Stimulated activated CD8-positive, alpha-beta memory T cell treated with anti-CD3 and anti-CD28 coated beads, Interleukin-7, amount 100 ng/mL, for 1 hour (primary cell): ENCODE data around the gene ME1.

ENCODE experiments used
- DNase-seq, 2 donors: peaks; one replicate each; pipeline ENCODE4 v3.0.0-alpha.2; 2020; ENCODE audit warnings: low read depth in 2 of 2

The ME1 gene

DNA sequence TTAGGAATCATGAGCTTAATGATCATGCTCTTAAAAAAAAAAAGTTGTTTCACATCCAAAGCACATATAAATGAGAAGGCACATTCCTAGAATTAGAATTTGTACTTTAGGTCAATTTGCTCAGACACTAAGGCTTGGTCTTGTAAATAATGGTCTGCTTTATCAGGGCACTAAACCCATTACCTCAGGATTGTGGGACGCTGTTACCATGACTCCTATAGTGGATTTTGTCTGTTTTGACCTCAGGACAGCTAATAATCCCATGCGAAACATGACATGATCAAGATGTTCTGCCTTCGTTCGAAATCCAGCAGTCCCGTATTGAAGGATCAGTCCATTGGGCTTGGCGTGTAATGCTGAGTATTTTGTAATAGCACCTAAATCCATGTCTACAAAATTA is 240.2 kb downstream of the ME1 start:
- no peak for DNase-seq

DNA sequence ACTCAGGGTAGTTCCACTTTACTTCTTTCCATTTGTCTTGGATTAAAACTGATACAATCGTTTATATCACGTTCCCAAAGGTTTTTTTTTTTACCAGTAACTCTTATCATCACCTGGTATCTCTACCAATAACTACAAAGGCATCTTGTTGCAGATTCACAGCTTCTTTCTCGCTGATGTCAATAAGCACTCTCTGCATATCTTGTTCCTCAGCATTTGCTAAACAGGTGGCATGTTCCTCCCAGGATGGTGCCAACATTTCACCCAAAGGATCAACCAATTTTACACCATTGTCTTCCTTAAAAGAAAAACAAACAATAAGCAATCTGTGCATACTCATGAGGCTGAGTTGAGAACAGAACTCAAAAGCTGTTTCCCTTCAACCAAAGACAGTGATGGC is 242.3 kb downstream of the ME1 start:
- DNase-seq: no peak

DNA sequence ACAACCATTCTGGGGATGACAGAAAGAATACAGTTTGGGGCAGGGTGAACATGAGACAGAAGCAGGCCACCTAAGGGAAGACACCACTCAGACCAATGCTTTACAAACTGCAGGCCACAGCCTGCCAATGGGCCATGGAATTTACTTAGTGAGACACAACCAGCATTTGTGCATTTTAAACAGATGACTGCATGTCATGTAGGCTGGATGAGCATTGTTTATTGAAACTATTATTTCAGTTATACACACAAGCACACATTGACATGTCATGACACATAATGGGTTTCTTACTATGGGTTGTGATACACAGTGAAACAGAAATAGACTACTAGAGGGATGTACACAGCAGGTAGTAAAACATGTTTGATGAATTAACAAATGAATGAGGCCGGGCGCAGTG is 245.8 kb downstream of the ME1 start:
- DNase-seq: no peak

DNA sequence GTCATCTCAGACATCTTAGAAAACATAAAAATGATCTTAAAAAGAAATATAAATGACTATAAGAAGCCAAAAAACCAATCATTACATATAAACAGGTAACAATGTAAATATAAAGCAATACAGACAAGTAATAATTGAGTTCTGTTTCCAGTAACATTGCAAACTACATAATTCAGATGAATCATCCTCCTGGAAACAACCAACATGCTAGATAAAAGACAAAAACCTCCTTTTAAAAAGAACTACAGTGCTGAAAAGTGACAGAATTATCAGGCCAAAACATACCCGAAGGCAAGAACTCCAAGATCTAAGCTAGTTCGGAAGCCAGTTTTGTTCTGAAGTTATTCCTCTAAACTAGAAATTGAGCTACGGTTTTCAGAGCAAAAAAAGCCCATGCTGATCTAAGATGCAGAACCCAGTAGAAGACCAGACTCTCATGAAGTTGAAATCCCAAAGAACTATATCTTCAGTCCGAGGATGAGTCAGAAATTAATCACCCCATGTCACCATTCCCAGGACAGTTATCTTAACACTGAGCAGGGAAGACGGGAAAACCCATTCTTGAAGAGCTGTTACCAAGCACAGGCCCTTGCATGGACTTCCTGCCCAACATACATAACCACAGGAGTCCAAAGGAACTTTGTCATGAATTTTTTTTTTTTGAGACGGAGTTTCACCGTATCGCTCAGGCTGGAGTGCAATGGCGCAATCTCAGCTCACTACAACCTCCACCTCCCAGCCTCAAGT is 247.6 kb downstream of the ME1 start:
- DNase-seq: no peak

DNA sequence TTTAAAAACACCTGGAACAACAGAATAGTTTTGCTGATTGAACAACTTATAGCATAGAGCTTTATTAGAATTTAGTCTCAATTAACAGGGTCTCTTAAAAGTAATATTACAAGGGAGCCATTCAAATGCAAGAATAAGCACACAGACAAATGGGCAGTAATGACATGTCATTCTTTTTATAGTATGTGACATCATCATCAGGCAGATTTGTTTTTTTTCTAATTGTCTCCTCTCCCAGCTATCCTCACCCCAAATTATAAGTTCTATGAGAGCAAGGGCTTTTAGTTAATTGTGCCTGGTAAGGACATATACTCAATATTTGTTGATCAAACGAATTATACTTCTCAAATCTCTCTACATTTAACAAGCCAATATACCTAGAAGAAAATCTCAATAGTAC is 248.7 kb downstream of the ME1 start:
- no peak for DNase-seq

DNA sequence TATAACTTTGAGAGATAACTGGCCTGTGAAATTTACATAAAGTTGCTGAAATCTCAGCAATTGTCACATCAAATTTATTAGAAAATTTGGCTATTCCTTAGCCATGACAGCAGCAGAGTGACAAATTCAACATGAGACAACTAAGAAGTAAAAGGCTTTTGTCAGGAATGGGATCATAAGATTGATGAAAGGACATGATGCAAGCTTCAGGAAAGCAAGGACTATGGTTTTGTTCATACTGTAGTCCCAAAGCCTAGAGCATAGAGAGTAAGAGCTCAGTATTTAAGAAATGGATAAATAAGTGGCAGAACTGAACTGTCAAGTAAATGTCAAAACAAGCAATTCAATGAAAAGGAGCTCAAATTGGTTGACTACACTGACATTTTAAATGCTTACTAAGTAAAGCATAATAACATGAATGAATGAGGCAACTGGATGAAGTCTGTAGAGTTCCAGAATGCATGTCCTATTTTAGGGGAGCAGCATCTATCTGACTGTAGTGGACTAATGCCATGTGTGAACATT is 250.4 kb downstream of the ME1 start:
- DNase-seq: no peak

DNA sequence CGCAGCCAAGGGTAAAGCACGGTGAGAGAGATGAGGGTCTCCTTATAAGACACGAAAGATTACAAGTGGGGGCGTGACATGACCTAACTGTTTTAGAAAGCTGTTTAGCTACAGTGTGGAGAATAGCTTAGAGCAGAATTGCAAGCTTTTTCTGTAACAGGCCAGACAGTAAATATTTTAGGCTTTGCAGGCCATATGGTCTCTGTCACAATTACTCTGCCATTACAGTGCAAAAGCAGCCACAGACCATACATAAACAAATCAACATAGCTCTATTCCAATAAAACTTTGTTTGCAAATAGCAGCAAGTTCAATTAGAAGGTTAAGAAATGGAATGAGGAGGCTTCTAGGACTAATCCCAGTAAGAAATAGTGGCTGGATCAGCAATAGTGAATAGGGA is 254.6 kb downstream of the ME1 start:
- no peak for DNase-seq

DNA sequence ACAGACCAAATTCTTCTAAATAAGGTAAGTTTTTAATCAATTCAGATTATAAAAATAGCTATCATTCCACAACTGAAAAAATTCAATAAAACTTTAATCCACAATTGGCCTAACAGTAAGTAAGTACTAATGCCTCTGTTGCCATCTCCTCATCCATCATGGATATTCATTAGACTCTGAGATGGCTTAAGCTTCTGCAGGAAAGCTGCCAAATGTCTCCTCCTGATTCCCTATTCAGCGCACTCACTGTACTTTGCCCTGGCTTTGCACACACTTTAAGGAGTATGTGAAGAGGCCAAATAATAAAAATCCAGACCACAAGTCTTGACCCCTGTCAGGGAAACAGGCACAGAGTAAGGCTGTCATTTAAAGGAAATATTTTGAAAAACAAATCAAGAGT is 261.3 kb downstream of the ME1 start:
- no peak for DNase-seq

DNA sequence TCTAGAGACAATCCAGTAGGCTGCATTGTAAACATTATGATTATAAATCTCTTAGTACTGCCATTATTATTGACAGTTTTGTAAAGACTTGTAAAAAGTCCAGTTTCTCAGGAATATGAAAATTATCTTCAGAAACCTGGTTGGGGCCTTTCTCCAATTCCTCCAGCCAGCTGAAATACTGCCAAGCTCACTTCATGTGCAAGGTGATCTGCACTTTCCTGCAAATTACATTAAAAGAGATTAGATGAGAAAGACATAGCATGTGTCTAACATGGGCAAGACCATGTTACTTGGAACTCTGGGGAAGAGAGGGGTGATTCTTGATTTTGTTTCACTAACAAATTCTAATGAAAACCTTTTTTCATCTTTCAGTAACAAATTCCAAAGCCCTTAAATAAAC is 261.7 kb downstream of the ME1 start:
- DNase-seq: no peak

DNA sequence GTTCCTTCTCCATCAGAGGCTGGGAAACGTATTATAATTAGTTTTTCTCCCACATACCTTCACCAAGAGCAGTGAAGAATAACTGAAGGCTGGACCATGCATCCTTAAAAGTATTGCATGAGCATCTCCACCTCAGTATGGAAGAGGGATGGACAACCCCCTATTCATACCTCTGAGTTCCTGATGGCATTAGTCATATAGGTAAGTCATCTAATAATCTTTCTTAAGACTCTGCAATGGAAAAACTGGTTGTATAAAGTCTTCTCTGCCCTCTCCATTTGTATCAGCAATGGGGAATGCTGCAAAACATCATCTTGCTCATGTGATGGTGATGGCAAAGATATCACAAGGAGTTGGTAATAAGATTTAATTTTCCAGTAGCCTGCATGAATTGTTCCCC is 262.3 kb downstream of the ME1 start:
- no peak for DNase-seq

DNA sequence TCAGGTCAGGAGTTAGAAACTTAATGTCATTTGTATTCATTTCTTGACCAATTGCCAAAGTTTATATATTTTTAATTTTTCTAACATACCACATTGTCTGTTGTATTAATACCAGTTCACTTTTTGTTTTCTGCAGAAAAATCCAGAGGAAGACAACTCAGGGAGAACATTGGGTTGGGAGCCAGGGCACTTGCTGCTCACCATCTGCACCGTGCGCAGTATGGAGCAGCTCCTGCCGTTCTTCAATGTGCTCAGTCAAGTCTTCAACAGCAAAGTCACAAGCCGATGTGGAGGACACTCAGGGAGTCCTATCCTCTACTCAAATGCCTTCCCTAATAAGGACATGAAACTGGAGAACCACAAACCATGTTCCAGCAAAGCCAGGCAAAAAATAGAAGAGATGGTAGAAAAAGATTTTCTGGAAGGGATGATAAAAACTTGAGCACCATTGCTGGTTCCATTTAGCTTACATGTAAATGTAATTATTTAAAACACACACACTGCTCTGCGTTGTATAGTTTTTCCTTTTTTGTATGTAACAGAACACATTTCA is 263.0 kb downstream of the ME1 start:
- DNase-seq: no peak
